NK-92 treated with Interleukin-12 subunit alpha and Interleukin-12 subunit beta, amount 100 ng/mL, for 24 hours (cell line): ENCODE measurements around the gene DEDD.

Experiments
- DNase-seq: peaks from one replicate; lab custom pipeline; 2025; lab: John Stamatoyannopoulos, UW

The DEDD gene

GRCh38 chr1:161163793-161164192, 31.3 kb upstream of the DEDD start:
- DNase-seq = no peak

DNA sequence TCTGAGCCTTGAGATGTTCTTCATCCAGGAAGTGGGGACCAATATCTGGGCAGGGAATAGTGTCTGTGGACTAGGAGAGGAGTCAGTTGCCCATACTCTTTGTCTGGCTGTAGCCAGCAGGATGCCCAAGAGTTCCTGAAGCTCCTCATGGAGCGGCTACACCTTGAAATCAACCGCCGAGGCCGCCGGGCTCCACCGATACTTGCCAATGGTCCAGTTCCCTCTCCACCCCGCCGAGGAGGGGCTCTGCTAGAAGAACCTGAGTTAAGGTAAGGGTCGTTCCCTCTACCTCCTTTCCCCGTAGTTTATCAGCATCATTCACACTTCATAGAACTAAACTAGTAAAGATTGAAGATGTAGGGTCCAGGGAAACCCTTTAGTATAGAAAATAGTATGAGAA, 30.3 kb upstream of the DEDD start:
- no peak for DNase-seq

DNA sequence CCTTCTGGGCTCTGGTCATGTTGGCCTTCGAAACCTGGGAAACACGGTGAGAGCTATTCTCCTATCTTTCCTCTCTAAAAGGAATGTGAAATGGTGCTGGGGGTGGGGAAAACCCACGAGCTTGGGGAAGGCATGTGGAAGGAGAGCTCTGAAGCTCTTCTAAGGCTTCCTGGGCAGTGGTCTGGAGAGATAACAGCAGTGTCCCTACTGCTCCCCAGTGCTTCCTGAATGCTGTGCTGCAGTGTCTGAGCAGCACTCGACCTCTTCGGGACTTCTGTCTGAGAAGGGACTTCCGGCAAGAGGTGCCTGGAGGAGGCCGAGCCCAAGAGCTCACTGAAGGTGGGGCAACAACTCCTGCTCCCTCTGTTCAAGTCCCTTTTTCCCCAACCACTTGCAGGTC, 29.6 kb upstream of the DEDD start:
- no peak for DNase-seq

GRCh38 chr1:161161652-161162051, 29.2 kb upstream of the DEDD start:
- DNase-seq = no peak

GRCh38 chr1:161160671-161161145, 28.2 kb upstream of the DEDD start:
- DNase-seq = no peak

- no peak for DNase-seq
Observed at GRCh38 chr1:161159913-161160243, 27.4 kb upstream of the DEDD start.

GRCh38 chr1:161159087-161159912, 26.8 kb upstream of the DEDD start, which contains the start of gene USP21:
Gene USP21 (plus strand): TSS chr1:161159500. CDS start chr1:161160641, 1,141 bp downstream.
- peak; percentile 88 for DNase-seq

DNA sequence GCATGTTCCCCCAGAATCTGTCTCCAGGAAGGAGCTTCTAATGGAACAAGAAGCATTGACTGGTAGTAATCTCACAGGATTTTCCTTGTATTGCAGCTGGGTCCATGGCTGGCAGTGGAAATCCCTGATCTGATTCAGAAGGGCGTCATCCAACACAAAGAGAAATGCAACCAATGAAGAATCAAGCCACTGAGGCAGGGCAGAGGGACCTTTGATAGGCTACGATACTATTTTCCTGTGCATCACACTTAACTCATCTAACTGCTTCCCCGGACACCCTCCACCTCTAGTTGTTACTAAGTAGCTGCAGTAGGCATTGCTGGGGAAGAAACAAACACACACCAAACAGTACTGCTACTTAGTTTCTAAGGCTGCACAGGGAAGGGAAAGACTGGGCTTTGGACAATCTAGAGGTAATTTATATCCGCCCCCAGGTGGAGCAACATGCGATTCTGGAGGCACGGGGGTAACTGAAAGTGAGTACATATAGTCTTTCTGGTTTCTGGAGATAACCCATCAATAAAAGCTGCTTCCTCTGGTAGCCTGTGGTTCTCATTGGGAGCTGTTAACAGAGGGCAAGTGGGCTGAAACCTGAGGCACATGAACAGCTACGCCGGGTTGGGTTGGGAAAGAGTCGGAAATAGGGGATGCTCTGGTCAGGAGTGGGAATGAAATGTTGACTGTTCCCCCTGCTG, 26.0 kb upstream of the DEDD start:
- no peak for DNase-seq

- DNase-seq = no peak
Observed at GRCh38 chr1:161157867-161158266, 25.4 kb upstream of the DEDD start.

- peak; percentile 69 for DNase-seq
Observed at GRCh38 chr1:161153682-161154337, 21.3 kb upstream of the DEDD start, which contains the start of gene UFC1. Gene UFC1 (plus strand): TSS chr1:161153978. CDS start chr1:161153998, 20 bp downstream.

GRCh38 chr1:161153176-161153575, 20.7 kb upstream of the DEDD start:
- no peak for DNase-seq

DNA sequence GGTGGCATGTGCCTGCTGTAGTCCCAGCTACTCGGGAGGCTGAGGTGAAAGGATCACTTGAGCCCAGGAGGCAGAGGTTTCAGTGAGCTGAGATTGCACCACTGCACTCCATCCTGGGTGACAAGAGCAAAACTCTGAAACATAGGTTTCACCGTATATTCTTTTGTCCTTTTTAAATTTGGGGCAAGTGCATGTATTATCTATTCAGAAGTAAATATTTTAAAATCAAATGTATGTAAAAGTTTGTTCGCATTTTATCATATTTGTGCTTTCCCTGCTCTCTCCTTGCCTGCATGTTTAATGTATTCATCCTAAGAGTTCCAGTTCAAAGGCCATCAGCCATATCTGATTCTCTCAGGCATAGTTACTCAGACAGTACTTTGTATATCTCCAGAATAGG, 13.4 kb upstream of the DEDD start:
- DNase-seq = no peak

DNA sequence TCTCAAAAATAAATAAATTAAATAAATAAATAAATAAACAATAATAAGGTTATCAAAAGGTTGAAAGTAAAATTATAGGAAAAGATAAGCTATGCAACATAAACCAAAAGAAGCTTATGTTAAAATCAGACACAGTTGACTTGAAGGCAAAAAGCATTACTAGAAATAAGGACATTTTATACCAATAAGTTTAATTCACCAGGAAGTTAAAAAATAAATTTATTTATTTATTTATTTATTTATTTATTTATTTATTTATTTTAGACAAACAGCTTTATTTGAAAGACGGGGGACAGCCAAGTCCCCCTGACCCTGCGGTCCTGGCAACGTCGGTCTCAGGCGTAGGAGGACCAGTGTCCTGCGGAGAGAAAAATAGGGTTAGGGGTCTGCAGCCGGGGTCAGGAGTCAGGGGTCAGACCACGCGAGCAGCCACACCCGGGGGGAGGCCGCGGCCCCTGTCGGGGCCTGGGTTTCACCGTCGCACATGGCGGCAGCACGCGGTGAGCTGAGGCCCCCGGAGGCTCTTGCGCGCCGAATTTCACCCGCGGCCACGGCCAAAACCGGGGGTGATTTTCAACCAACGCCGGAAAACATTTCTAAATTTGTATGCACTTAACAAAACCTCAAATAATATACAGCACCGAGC, 8.4 kb upstream of the DEDD start:
- DNase-seq = no peak

DNA sequence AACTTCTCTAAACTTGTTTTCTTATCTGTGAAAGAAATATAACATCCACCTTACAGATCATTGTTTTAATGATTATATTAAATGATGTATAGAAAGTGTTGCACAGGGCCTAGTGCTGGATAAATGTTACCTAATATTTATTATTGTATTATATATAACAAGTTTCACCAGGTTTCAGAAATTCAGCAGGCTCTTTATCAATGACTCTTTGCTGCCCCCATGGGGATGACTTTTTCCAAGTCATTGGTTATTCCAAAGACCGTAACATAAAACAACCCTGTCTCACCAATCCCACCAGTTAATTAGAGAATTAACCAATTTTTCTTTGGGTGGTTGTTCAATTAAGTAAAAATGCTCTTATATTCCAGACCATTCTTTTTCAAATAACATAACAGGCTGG, 7.3 kb upstream of the DEDD start:
- peak; percentile 13 for DNase-seq

- no peak for DNase-seq
Observed at GRCh38 chr1:161138431-161138830, 6.0 kb upstream of the DEDD start.

DNA sequence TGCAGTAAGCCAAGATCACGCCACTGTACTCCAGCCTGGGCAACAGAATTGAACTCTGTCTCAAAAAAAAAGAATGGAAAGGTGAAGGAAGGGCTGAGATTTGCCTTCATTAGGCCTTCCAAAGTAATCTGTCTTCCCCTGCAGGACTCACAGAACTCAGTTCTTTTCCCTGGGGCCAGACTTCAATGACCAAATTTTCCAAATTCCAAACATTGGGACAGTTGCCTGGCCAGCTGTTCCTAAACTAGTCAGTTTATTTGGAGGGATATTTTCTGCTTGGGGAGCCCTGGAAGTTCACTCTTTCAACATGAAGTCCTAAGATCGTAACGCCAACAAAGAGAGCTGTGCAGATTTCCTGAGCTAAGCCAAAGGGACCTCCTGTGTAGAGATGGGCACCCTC, 5.4 kb upstream of the DEDD start:
- no peak for DNase-seq

GRCh38 chr1:161133220-161133740, 813 bp upstream of the DEDD start:
- no peak for DNase-seq

GRCh38 chr1:161131523-161132409, 701 bp downstream of the DEDD start:
- DNase-seq = no peak

- DNase-seq = no peak
Observed at GRCh38 chr1:161130266-161130665, 2.2 kb downstream of the DEDD start.

DNA sequence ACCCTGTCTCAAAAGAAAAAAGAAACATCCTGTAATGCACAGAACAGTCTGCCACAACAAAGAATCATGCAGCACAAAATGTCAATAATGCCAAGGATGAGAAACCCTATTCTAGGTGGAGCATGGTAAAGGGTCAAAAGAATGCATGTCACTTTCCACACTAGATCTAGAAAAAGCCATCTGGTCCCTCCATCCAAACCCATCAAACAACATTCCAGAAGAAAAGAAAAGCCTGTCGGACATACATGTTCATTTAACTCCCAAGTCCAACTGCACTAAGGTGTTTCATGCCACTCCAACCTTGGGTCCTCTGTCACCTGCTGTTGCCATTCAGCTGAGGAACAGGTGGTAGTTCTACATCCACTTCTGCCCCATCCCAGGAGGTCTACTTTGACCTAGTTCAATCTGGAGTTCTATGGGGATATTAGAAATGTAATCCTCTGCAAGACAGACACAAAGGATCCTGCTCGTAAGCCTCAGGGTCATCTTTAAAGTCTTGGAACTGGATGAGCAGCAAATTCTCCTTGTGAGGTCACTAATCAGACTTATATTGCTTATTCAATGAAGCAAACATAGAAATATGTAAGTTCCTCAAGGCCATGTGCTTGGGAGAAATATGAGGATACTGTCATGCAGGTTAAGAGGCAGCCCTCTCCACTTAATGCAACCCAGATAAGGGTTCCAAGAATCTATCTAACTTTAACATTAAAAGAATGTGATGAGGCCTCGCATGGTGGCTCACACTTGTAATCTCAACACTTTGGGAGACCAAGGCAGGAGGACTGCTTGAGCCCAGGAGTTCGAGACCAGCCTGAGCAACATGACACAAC, 3.7 kb downstream of the DEDD start:
- DNase-seq = no peak
